Measurements from ENCODE around the gene NSF.

NSF gene

GRCh38 chr17:46795379-46795952 lies 205.0 kb downstream of the NSF start:
- DNase-seq (ENCODE audit: low spot score) (peak; percentile 80), FAIRE-seq (no peak)

GRCh38 chr17:46796084-46796483 lies 205.6 kb downstream of the NSF start:
- FAIRE-seq (no peak), DNase-seq (ENCODE audit: low spot score) (no peak)

DNA sequence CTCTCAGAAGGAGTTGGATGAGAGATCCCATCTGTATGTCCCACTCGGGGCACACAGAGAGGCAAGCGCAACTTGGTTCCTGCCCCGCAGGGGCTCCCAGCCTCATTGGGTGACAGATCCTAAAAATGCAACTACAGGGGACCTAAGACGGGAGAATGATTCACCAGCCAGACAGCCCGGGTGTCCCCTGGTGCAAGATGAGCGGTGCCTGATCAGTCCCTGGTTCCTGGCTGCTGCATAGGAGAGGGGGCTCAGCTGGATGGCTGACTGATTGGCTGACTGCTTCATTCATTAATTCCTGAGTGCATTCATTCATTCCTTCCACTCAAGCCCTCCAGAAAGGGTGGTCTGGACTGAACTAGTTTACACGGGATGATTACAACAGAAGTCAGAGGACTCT lies 206.1 kb downstream of the NSF start:
- FAIRE-seq (no peak), DNase-seq (ENCODE audit: low spot score) (no peak)

DNA sequence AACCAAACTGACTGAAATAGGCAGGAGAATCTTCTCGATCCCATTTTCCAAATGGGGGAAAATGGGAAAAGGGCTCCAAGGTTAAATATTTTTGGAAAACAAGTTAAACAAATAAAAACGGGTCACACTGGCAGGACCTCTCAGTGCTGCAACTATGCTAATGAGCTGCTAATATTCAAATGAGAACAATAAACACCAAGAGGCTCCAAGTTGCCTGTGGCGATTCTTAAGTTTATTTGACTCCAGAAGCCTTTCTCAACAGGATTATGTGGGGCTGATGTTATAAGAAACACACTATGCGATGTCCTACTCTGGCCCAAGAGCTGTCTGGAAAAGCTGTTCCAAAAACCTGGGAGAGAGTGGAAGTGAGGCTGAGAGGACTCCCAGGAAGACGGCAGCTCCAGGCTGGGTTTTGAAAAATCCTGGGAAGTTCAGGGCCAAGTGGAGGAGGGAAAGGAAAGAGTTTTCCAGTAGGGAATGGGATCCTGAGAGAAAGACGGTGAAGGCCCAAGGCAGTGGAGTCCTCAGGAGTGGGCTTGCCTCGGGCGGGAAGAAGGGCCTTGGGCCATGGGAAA lies 206.6 kb downstream of the NSF start:
- no peak for FAIRE-seq
- DNase-seq (ENCODE audit: low spot score) = no peak

- FAIRE-seq (no peak), DNase-seq (ENCODE audit: low spot score) (no peak)
Measured at GRCh38 chr17:46800573-46800972, 210.1 kb downstream of the NSF start.

DNA sequence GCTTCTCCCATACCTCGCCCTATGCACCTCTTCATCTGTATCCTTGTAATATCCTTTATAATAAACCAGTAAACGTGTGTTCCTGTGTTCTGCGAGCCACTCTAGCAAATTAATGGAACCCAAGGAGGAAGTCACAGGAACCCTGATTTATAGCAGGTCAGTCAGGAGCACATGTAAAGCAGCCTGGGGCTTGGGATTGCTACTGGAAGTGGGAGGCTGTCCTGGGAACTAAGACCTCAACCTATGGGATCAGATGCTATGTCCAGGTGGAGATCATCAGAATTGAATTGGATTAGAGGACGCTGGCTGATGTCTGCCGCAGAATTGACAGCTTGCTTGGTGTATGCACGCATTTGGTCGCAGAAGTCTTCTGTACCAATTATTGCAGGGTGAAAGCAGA lies 212.3 kb downstream of the NSF start:
- DNase-seq (ENCODE audit: low spot score) = no peak
- no peak for FAIRE-seq

GRCh38 chr17:46803544-46803943 lies 213.1 kb downstream of the NSF start:
- FAIRE-seq (no peak), DNase-seq (ENCODE audit: low spot score) (no peak)

DNA sequence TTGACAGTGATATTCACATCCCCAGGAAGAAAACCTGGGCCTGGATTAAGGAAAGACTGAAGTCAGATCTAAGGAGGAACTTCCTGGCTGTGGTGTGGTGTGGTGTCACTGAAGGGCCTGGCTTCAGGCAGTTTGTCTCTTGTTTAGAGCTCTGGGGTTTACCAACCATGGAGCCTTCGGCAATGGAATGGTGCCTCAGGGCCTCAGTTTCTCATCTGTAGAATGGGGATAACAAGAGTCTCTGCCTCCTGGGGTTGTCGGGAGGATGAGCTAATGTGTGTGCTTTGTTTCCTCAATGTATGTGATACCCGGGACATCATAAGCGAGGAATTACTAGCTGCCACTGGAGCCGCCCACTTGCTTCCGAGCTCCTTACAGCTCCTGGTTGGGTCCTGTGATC lies 215.3 kb downstream of the NSF start:
- DNase-seq (ENCODE audit: low spot score) (no peak), FAIRE-seq (no peak)
